GM23338 (cell line): ENCODE results near the gene PPTC7. TPM values are rescaled to one million over a fixed set of nuclear protein-coding genes. Genes with fewer than 3 reads are reported as not detected.

Experiments
- ATAC-seq: fragments of 200-7000 bp; cut with Tn5 transposase; 3 replicates; pipeline ENCODE4 v1.9.1; 2020
- DNase-seq: peaks from one replicate; pipeline ENCODE4 v3.0.0-alpha.2; 2015; ENCODE audit warnings: low spot score
- H2AFZ ChIP-seq: fragments of 200-600 bp; sonication (generic); 2 replicates; pipeline ENCODE4 v1.8.0; 2016; ENCODE audit warnings: antibody characterized with exemption, mild to moderate bottlenecking, moderate library complexity
- H3F3A ChIP-seq: fragments of 200-600 bp; sonication (generic); replicated peaks from 2 replicates; pipeline ENCODE4 v1.8.0; 2017; ENCODE audit warnings: antibody characterized with exemption, mixed run types, low read depth
- H3K27ac ChIP-seq: fragments of 200-600 bp; sonication (generic); 2 replicates; pipeline ENCODE4 v1.6.1; 2016; ENCODE audit warnings: low read depth
- H3K27me3 ChIP-seq: fragments of 200-600 bp; sonication (generic); 2 replicates; pipeline ENCODE4 v1.8.0; 2016; ENCODE audit warnings: mild to moderate bottlenecking, mixed run types, moderate library complexity; ENCODE audit not compliant: insufficient read depth
- H3K36me3 ChIP-seq: fragments of 200-600 bp; sonication (generic); 2 replicates; pipeline ENCODE4 v1.8.0; 2016; ENCODE audit warnings: mild to moderate bottlenecking; ENCODE audit not compliant: insufficient read depth
- H3K4me1 ChIP-seq: fragments of 200-600 bp; sonication (generic); 2 replicates; pipeline ENCODE4 v1.8.0; 2016; ENCODE audit warnings: mild to moderate bottlenecking, moderate library complexity; ENCODE audit not compliant: insufficient read depth
- H3K4me2 ChIP-seq: fragments of 200-600 bp; sonication (generic); 2 replicates; pipeline ENCODE4 v1.7.1; 2017; ENCODE audit warnings: mixed run types
- H3K4me3 ChIP-seq: fragments of 200-600 bp; sonication (generic); 2 replicates; pipeline ENCODE4 v1.6.1; 2016; ENCODE audit warnings: mixed run types
- H3K79me2 ChIP-seq: fragments of 200-600 bp; sonication (generic); replicated peaks from 2 replicates; pipeline ENCODE4 v1.8.0; 2017; ENCODE audit warnings: mild to moderate bottlenecking; ENCODE audit not compliant: insufficient read depth
- H3K9me2 ChIP-seq: fragments of 200-600 bp; sonication (generic); 2 replicates; pipeline ENCODE4 v1.8.0; 2017; ENCODE audit not compliant: insufficient read depth
- H4K20me1 ChIP-seq: fragments of 200-600 bp; sonication (generic); replicated peaks from 2 replicates; pipeline ENCODE4 v1.8.0; 2017; ENCODE audit warnings: mild to moderate bottlenecking; ENCODE audit not compliant: insufficient read depth
- H3K27ac Mint-ChIP-seq: 2 replicates; pipeline ENCODE4 v1.8.0; 2020; ENCODE audit warnings: inconsistent platforms, mild to moderate bottlenecking, moderate library complexity, mixed read lengths
- H3K27me3 Mint-ChIP-seq: 3 replicates; pipeline ENCODE4 v1.8.0; 2022; ENCODE audit warnings: low read depth, mild to moderate bottlenecking, moderate library complexity, mixed read lengths, inconsistent platforms; ENCODE audit not compliant: insufficient read depth, poor library complexity
- H3K36me3 Mint-ChIP-seq: 3 replicates; pipeline ENCODE4 v1.8.0; 2021; ENCODE audit warnings: low read depth, mild to moderate bottlenecking, inconsistent platforms, moderate library complexity, mixed read lengths
- H3K4me1 Mint-ChIP-seq: 3 replicates; pipeline ENCODE4 v1.8.0; 2020; ENCODE audit warnings: mild to moderate bottlenecking, inconsistent platforms, mixed read lengths
- H3K4me3 Mint-ChIP-seq: 3 replicates; pipeline ENCODE4 v1.8.0; 2021; ENCODE audit warnings: moderate library complexity, mild to moderate bottlenecking, inconsistent platforms, mixed read lengths
- H3K9me3 Mint-ChIP-seq: 3 replicates; pipeline ENCODE4 v1.8.0; 2020; ENCODE audit warnings: moderate library complexity, mild to moderate bottlenecking, inconsistent platforms, mixed read lengths
- CREB1 ChIP-seq: fragments of 250-450 bp; sonication (Bioruptor Pico); IDR thresholded peaks from 2 replicates; pipeline ENCODE4 v1.5.0; 2020; ENCODE audit warnings: low read depth, mild to moderate bottlenecking, moderate library complexity
- EZH2 ChIP-seq: fragments of 200-600 bp; sonication (generic); IDR thresholded peaks from one replicate; pipeline ENCODE4 v1.8.0; 2017; ENCODE audit warnings: antibody characterized with exemption, mild to moderate bottlenecking, low read depth; ENCODE audit not compliant: unreplicated experiment
- EZH2phosphoT487 ChIP-seq: fragments of 200-600 bp; sonication (generic); IDR thresholded peaks from one replicate; pipeline ENCODE4 v1.8.1; 2018; ENCODE audit warnings: antibody characterized with exemption; ENCODE audit not compliant: unreplicated experiment
- JUNB ChIP-seq: IDR thresholded peaks from one replicate; pipeline ENCODE4 v1.6.1; 2016; ENCODE audit warnings: antibody characterized with exemption; ENCODE audit not compliant: unreplicated experiment
- NANOG ChIP-seq: IDR thresholded peaks from 2 replicates; pipeline ENCODE4 v1.6.1; 2016; ENCODE audit warnings: antibody characterized with exemption, borderline replicate concordance
- POLR2AphosphoS5 ChIP-seq: IDR thresholded peaks from 2 replicates; pipeline ENCODE4 v1.6.1; 2016; ENCODE audit warnings: antibody characterized with exemption, low read depth
- REST ChIP-seq: IDR thresholded peaks from one replicate; pipeline ENCODE4 v1.6.1; 2018; ENCODE audit warnings: antibody characterized with exemption; ENCODE audit not compliant: unreplicated experiment
- STAT1 ChIP-seq: IDR thresholded peaks from one replicate; pipeline ENCODE4 v1.6.1; 2016; ENCODE audit warnings: antibody characterized with exemption; ENCODE audit not compliant: unreplicated experiment
- ZNF114 ChIP-seq: fragments of 250-450 bp; sonication (Bioruptor Pico); IDR thresholded peaks from 2 replicates; pipeline ENCODE4 v1.5.0; 2020; ENCODE audit warnings: mild to moderate bottlenecking, moderate library complexity
- ZNF331 ChIP-seq: fragments of 250-450 bp; sonication (Bioruptor Pico); IDR thresholded peaks from 2 replicates; pipeline ENCODE4 v1.5.0; 2020; ENCODE audit warnings: low read depth, mild to moderate bottlenecking, moderate library complexity
- ZNF462 ChIP-seq: fragments of 250-450 bp; sonication (Bioruptor Pico); IDR thresholded peaks from 2 replicates; pipeline ENCODE4 v1.5.0; 2020; ENCODE audit warnings: mild to moderate bottlenecking, moderate library complexity
- polyA plus RNA-seq: library from polyadenylated mRNA; unstranded; fragments of >200 nt; fragmentation: Nextera tagmentation; extraction: Ambion mirVana; gene quantifications from 2 replicates; pipeline ENCODE4 v1.2.1, GENCODE V29; 2016
- total RNA-seq: library from RNA; depleted of rRNA; stranded (reverse); fragments of >200 nt; shearing (Covaris generic); gene quantifications from 2 replicates; pipeline ENCODE4 v1.2.3, GENCODE V29; 2014
- TF ChIP-seq, protein P1 (sequence below): IDR thresholded peaks from 2 replicates; pipeline ENCODE4 v1.6.1; 2016; ENCODE audit warnings: antibody characterized with exemption
- TF ChIP-seq, protein P2 (sequence below), 2 experiments: fragments of 200-600 bp in 1 of 2; sonication (generic) in 1 of 2; conservative IDR thresholded peaks; 2 replicates each; pipeline versions ENCODE4 v1.5.1 to v1.6.1; 2016 to 2017; ENCODE audit warnings: antibody characterized with exemption in 2 of 2, low read depth in 2 of 2, mild to moderate bottlenecking in 2 of 2, moderate library complexity in 1 of 2

Gene PPTC7
- total and polyA plus RNA-seq, 2 experiments from 2014 or later, result 7.5 to 17.5 TPM

GRCh38 chr12:110613071-110613770 is 30.1 kb upstream of the PPTC7 start:
- Mint-ChIP-seq H3K36me3 (no peaks in the 10 kb centered on the region), H3K27ac (no peak overlapping the region), H3K27me3 (peaks cover 4% of the 10 kb centered on the region), H3K4me1 (peaks cover 3% of the 10 kb centered on the region; the same call in 2 of the 3 replicates), H3K9me3 (no peaks in the 10 kb centered on the region), H3K4me3 (peak overlapping the region; percentile 83)
- no peaks in the 10 kb centered on the region for H4K20me1 ChIP-seq
- DNase-seq (no peak), ATAC-seq (peak; percentile 29)
- no peaks in the 10 kb centered on the region for H3K27me3 ChIP-seq
- H2AFZ ChIP-seq, result peak overlapping the region; percentile 82
- H3K9me2 ChIP-seq, result no peaks in the 10 kb centered on the region
- peaks cover 4% of the 10 kb centered on the region for H3K4me1 ChIP-seq
- TF ChIP-seq ZNF462 (no peak), NANOG (no peak), CREB1 (no peak), JUNB (no peak), REST (no peak), ZNF331 (CRISPR knock-in tag) (no peak), ZNF114 (CRISPR knock-in tag) (no peak), STAT1 (no peak), EZH2phosphoT487 (no peak), EZH2 (no peak), POLR2AphosphoS5 (no peak)
- TF ChIP-seq, protein P1, sequence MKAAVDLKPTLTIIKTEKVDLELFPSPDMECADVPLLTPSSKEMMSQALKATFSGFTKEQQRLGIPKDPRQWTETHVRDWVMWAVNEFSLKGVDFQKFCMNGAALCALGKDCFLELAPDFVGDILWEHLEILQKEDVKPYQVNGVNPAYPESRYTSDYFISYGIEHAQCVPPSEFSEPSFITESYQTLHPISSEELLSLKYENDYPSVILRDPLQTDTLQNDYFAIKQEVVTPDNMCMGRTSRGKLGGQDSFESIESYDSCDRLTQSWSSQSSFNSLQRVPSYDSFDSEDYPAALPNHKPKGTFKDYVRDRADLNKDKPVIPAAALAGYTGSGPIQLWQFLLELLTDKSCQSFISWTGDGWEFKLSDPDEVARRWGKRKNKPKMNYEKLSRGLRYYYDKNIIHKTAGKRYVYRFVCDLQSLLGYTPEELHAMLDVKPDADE, result no peak
- TF ChIP-seq, protein P2, sequence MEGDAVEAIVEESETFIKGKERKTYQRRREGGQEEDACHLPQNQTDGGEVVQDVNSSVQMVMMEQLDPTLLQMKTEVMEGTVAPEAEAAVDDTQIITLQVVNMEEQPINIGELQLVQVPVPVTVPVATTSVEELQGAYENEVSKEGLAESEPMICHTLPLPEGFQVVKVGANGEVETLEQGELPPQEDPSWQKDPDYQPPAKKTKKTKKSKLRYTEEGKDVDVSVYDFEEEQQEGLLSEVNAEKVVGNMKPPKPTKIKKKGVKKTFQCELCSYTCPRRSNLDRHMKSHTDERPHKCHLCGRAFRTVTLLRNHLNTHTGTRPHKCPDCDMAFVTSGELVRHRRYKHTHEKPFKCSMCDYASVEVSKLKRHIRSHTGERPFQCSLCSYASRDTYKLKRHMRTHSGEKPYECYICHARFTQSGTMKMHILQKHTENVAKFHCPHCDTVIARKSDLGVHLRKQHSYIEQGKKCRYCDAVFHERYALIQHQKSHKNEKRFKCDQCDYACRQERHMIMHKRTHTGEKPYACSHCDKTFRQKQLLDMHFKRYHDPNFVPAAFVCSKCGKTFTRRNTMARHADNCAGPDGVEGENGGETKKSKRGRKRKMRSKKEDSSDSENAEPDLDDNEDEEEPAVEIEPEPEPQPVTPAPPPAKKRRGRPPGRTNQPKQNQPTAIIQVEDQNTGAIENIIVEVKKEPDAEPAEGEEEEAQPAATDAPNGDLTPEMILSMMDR (conservative IDR thresholded peaks at IDR 0.05; ENCODE audit: low read depth in 2 of 2), result no peak
- no peaks in the 10 kb centered on the region for H3K36me3 ChIP-seq
- H3K4me3 ChIP-seq, result peak overlapping the region; percentile 79
- no peaks in the 10 kb centered on the region for H3K79me2 ChIP-seq
- no peak overlapping the region for H3K27ac ChIP-seq
- no peaks in the 10 kb centered on the region for H3F3A ChIP-seq
- H3K4me2 ChIP-seq, result peak overlapping the region; percentile 89
